Activated CD4-positive, alpha-beta T cell treated with anti-CD3 and anti-CD28 coated beads for 36 hours (primary cell): ENCODE results near the gene MAPK13. TPM values are rescaled to one million over a fixed set of nuclear protein-coding genes. Genes with fewer than 3 reads are reported as not detected.

Source experiments
- ATAC-seq: fragments of 200-7000 bp; cut with Tn5 transposase; one replicate; pipeline ENCODE4 v1.10.0; 2021; ENCODE audit warnings: mild to moderate bottlenecking, moderate library complexity
- CTCF ChIA-PET: fragments of 350-600 bp; sonication (Branson Sonifier 250); formaldehyde crosslinking; loops from one replicate; lab custom pipeline; 2021; ENCODE audit warnings: antibody characterized with exemption; lab: Charles Lee
- POLR2A ChIA-PET: fragments of 350-600 bp; sonication (Branson Sonifier 250); formaldehyde crosslinking; loops from one replicate; lab custom pipeline; 2021; ENCODE audit warnings: antibody characterized with exemption, inconsistent platforms; lab: Charles Lee
- DNase-seq: peaks from one replicate; pipeline ENCODE4 v3.0.0-alpha.2; 2020
- H3K27ac Mint-ChIP-seq: one replicate; pipeline ENCODE4 v1.8.0; 2021; ENCODE audit warnings: mixed read lengths
- H3K27me3 Mint-ChIP-seq: one replicate; pipeline ENCODE4 v1.8.0; 2021; ENCODE audit warnings: mixed read lengths
- H3K36me3 Mint-ChIP-seq: one replicate; pipeline ENCODE4 v1.8.0; 2021; ENCODE audit warnings: low read depth, mixed read lengths
- H3K4me1 Mint-ChIP-seq: one replicate; pipeline ENCODE4 v1.8.0; 2021; ENCODE audit warnings: mixed read lengths
- H3K4me3 Mint-ChIP-seq: one replicate; pipeline ENCODE4 v1.8.0; 2021; ENCODE audit warnings: mild to moderate bottlenecking, moderate library complexity, mixed read lengths
- H3K9me3 Mint-ChIP-seq: one replicate; pipeline ENCODE4 v1.8.0; 2021; ENCODE audit warnings: low read depth, mixed read lengths
- intact Hi-C, 2 experiments: fragments of 100-400 bp; cut with DNase I in 1 of 2; cut with micrococcal nuclease in 1 of 2; formaldehyde crosslinking; loops; one replicate each; pipeline versions ENCODE4 v1.14.2 to v1.15.1; 2022 to 2024; cut with DNase I, micrococcal nuclease
- total RNA-seq, 2 experiments: library from RNA; stranded (reverse); gene quantifications; one replicate each; pipeline ENCODE4 v1.2.3, GENCODE V29; 2021

The MAPK13 gene
- total RNA-seq, 2 experiments from 2014 or later = 63.0 to 65.1 TPM

GRCh38 chr6:36098920-36099647 is 31.2 kb upstream of the MAPK13 start:
- no peaks in the 10 kb centered on the region for H3K9me3 Mint-ChIP-seq
- DNase-seq (no peak), ATAC-seq (no peak)
- no peak overlapping the region for H3K4me3 Mint-ChIP-seq
- no peaks in the 10 kb centered on the region for H3K27me3 Mint-ChIP-seq
- peak overlapping the region; percentile 67 for H3K27ac Mint-ChIP-seq
- POLR2A ChIA-PET = no interaction called here
- CTCF ChIA-PET = interaction anchor here (0.6 to 9.5 kb wide), 3 partner anchors 20 to 261 kb away, joined by 3 to 183 read pairs (median 4); partner anchors contain the start of genes MAPK14 and SLC26A8
- H3K36me3 Mint-ChIP-seq = peaks cover 15% of the 10 kb centered on the region
- H3K4me1 Mint-ChIP-seq = peaks cover 47% of the 10 kb centered on the region
- intact Hi-C loops = no loop called here

GRCh38 chr6:36099869-36100483 is 30.3 kb upstream of the MAPK13 start:
- peak; percentile 66 for ATAC-seq
- Mint-ChIP-seq H3K9me3 (no peaks in the 10 kb centered on the region), H3K4me1 (peaks cover 40% of the 10 kb centered on the region), H3K27me3 (no peaks in the 10 kb centered on the region), H3K4me3 (no peak overlapping the region), H3K27ac (peak overlapping the region; percentile 67), H3K36me3 (peaks cover 17% of the 10 kb centered on the region)
- DNase-seq = peak; percentile 46
- POLR2A ChIA-PET = interaction anchor here (0.6 kb wide), 1 partner anchor 260 kb away, joined by 4 read pairs; no protein-coding TSS in a partner anchor
- intact Hi-C loops = no loop called here
- CTCF ChIA-PET = interaction anchor here (0.5 to 9.5 kb wide), 6 partner anchors 19 to 788 kb away, joined by 3 to 183 read pairs (median 4); partner anchors contain the start of genes MAPK14 and SLC26A8

- CTCF ChIA-PET = interaction anchor here (9.5 kb wide), 1 partner anchor 75 kb away, joined by 183 read pairs; the partner anchor contains the start of genes MAPK14 and SLC26A8
- DNase-seq = no peak
- Mint-ChIP-seq H3K4me1 (peaks cover 35% of the 10 kb centered on the region), H3K4me3 (no peak overlapping the region), H3K9me3 (no peaks in the 10 kb centered on the region), H3K36me3 (peaks cover 18% of the 10 kb centered on the region), H3K27me3 (no peaks in the 10 kb centered on the region), H3K27ac (peak overlapping the region; percentile 12)
- no peak for ATAC-seq
- POLR2A ChIA-PET = no interaction called here
- intact Hi-C loops = no loop called here
Observed at GRCh38 chr6:36101691-36102090, 28.6 kb upstream of the MAPK13 start.

- H3K36me3 Mint-ChIP-seq = peaks cover 25% of the 10 kb centered on the region
- no peak overlapping the region for H3K27ac Mint-ChIP-seq
- POLR2A ChIA-PET = interaction anchor here (0.9 kb wide), 1 partner anchor 76 kb away, joined by 3 read pairs; no protein-coding TSS in a partner anchor
- intact Hi-C loops = no loop called here
- DNase-seq (no peak), ATAC-seq (no peak)
- CTCF ChIA-PET = interaction anchor here (0.8 to 6.7 kb wide), 6 partner anchors 8 to 258 kb away, joined by 3 to 47 read pairs (median 4); partner anchors contain the start of gene MAPK14
- H3K4me1 Mint-ChIP-seq = peaks cover 42% of the 10 kb centered on the region
- no peak overlapping the region for H3K4me3 Mint-ChIP-seq
- H3K27me3 Mint-ChIP-seq = no peaks in the 10 kb centered on the region
- no peaks in the 10 kb centered on the region for H3K9me3 Mint-ChIP-seq
Observed at GRCh38 chr6:36102853-36103252, 27.5 kb upstream of the MAPK13 start.

GRCh38 chr6:36104836-36105235 is 25.5 kb upstream of the MAPK13 start:
- POLR2A ChIA-PET = no interaction called here
- intact Hi-C loops = no loop called here
- Mint-ChIP-seq H3K27me3 (no peaks in the 10 kb centered on the region), H3K9me3 (no peaks in the 10 kb centered on the region), H3K36me3 (peaks cover 41% of the 10 kb centered on the region), H3K4me3 (no peak overlapping the region), H3K4me1 (peaks cover 47% of the 10 kb centered on the region), H3K27ac (no peak overlapping the region)
- DNase-seq = no peak
- CTCF ChIA-PET = interaction anchor here (3.5 to 6.7 kb wide), 2 partner anchors 10 to 78 kb away, joined by 12 to 47 read pairs; partner anchors contain the start of gene MAPK14
- ATAC-seq = no peak

- Mint-ChIP-seq H3K36me3 (peaks cover 36% of the 10 kb centered on the region), H3K27me3 (no peaks in the 10 kb centered on the region), H3K4me1 (peaks cover 42% of the 10 kb centered on the region), H3K27ac (peak overlapping the region; percentile 81), H3K9me3 (no peaks in the 10 kb centered on the region), H3K4me3 (no peak overlapping the region)
- DNase-seq (no peak), ATAC-seq (peak; percentile 81)
- intact Hi-C loops = no loop called here
- CTCF ChIA-PET = interaction anchor here (0.6 to 6.7 kb wide), 3 partner anchors 14 to 357 kb away, joined by 3 to 47 read pairs (median 3); no protein-coding TSS in a partner anchor
- POLR2A ChIA-PET = no interaction called here
Observed at GRCh38 chr6:36109092-36109491, 21.2 kb upstream of the MAPK13 start.

- ChIA-PET CTCF (interaction anchor here (0.7 kb wide), 1 partner anchor 12 kb away, joined by 3 read pairs; no protein-coding TSS in a partner anchor), POLR2A (no interaction called here)
- Mint-ChIP-seq H3K27me3 (no peaks in the 10 kb centered on the region), H3K27ac (peak overlapping the region; percentile 81), H3K4me3 (no peak overlapping the region), H3K9me3 (no peaks in the 10 kb centered on the region), H3K4me1 (peaks cover 50% of the 10 kb centered on the region), H3K36me3 (peaks cover 34% of the 10 kb centered on the region)
- no peak for DNase-seq
- ATAC-seq = no peak
- intact Hi-C loops = no loop called here
Observed at GRCh38 chr6:36110050-36110449, 20.3 kb upstream of the MAPK13 start.

- DNase-seq (no peak), ATAC-seq (no peak)
- no peaks in the 10 kb centered on the region for H3K27me3 Mint-ChIP-seq
- peaks cover 31% of the 10 kb centered on the region for H3K36me3 Mint-ChIP-seq
- H3K4me1 Mint-ChIP-seq = peaks cover 58% of the 10 kb centered on the region
- H3K27ac Mint-ChIP-seq = no peak overlapping the region
- ChIA-PET POLR2A (no interaction called here), CTCF (interaction anchor here (0.7 kb wide), 1 partner anchor 11 kb away, joined by 3 read pairs; no protein-coding TSS in a partner anchor)
- no peaks in the 10 kb centered on the region for H3K9me3 Mint-ChIP-seq
- intact Hi-C loops = no loop called here
- no peak overlapping the region for H3K4me3 Mint-ChIP-seq
Observed at GRCh38 chr6:36110863-36111262, 19.4 kb upstream of the MAPK13 start.

GRCh38 chr6:36111526-36111925 is 18.8 kb upstream of the MAPK13 start:
- ChIA-PET POLR2A (no interaction called here), CTCF (no interaction called here)
- intact Hi-C loops = no loop called here
- Mint-ChIP-seq H3K36me3 (peaks cover 31% of the 10 kb centered on the region), H3K27me3 (no peaks in the 10 kb centered on the region), H3K9me3 (no peaks in the 10 kb centered on the region), H3K27ac (peak overlapping the region; percentile 19), H3K4me3 (no peak overlapping the region), H3K4me1 (peaks cover 64% of the 10 kb centered on the region)
- no peak for ATAC-seq
- no peak for DNase-seq

GRCh38 chr6:36113049-36113448 is 17.3 kb upstream of the MAPK13 start:
- DNase-seq (no peak), ATAC-seq (no peak)
- Mint-ChIP-seq H3K27ac (no peak overlapping the region), H3K9me3 (no peaks in the 10 kb centered on the region), H3K27me3 (no peaks in the 10 kb centered on the region), H3K4me3 (no peak overlapping the region), H3K36me3 (peaks cover 23% of the 10 kb centered on the region), H3K4me1 (peaks cover 68% of the 10 kb centered on the region)
- ChIA-PET CTCF (interaction anchor here (0.6 to 2.0 kb wide), 6 partner anchors 11 to 270 kb away, joined by 3 to 6 read pairs (median 4); no protein-coding TSS in a partner anchor), POLR2A (no interaction called here)
- intact Hi-C loops = no loop called here

- CTCF ChIA-PET = interaction anchor here (1.0 to 2.0 kb wide), 4 partner anchors 10 to 269 kb away, joined by 3 to 6 read pairs (median 4); no protein-coding TSS in a partner anchor
- DNase-seq = no peak
- Mint-ChIP-seq H3K36me3 (peaks cover 18% of the 10 kb centered on the region), H3K4me3 (no peak overlapping the region), H3K27me3 (no peaks in the 10 kb centered on the region), H3K4me1 (peaks cover 68% of the 10 kb centered on the region), H3K27ac (peak overlapping the region; percentile 67), H3K9me3 (no peaks in the 10 kb centered on the region)
- intact Hi-C loops = no loop called here
- ATAC-seq = no peak
- POLR2A ChIA-PET = no interaction called here
Observed at GRCh38 chr6:36113703-36114102, 16.6 kb upstream of the MAPK13 start.
